Mammary epithelial cell (primary cell): ENCODE results near the gene THAP12.

Experiments
- CTCF ChIP-seq, 2 donors: IDR thresholded peaks in 1 of 2; conservative IDR thresholded peaks in 1 of 2; 2 replicates each; pipeline ENCODE4 v1.5.1; 2011 to 2012; ENCODE audit warnings: inconsistent platforms in 2 of 2, low read length in 2 of 2, mild to moderate bottlenecking in 2 of 2, control low read depth in 1 of 2, low read depth in 1 of 2; ENCODE audit not compliant: insufficient read depth in 1 of 2; ENCODE audit errors: extremely low read depth in 1 of 2
- EZH2 ChIP-seq: IDR thresholded peaks from 2 replicates; pipeline ENCODE4 v1.6.1; 2012; ENCODE audit warnings: low read length, inconsistent platforms, borderline replicate concordance

- TF ChIP-seq CTCF (conservative IDR thresholded peaks at IDR 0.05 in 1 of 2, IDR thresholded peaks at IDR 0.05 in 1 of 2; ENCODE audit: extremely low read depth in 1 of 2, insufficient read depth in 1 of 2, low read depth in 1 of 2, low read length in 2 of 2) (no peak), EZH2 (no peak)
Observed at GRCh38 chr11:76307978-76308747, 72.8 kb downstream of the THAP12 start.
